Stimulated activated CD4-positive, alpha-beta T cell treated with anti-CD3 and anti-CD28 coated beads, Interleukin-4, amount 100 ng/mL, for 4 hours (primary cell): Measurements from ENCODE around the gene ADAMTSL3.

Source experiments
- DNase-seq, 2 experiments: peaks; one replicate each; pipeline ENCODE4 v3.0.0-alpha.2; 2020

The ADAMTSL3 gene

GRCh38 chr15:83653639-83654378, at the start of gene ADAMTSL3:
Gene ADAMTSL3, plus strand, starts transcription at chr15:83654123. Its CDS starts 1,639 bp downstream, at chr15:83655762.
- DNase-seq, result no peak

- DNase-seq, result no peak
Measured at GRCh38 chr15:83604549-83604948, 49.4 kb upstream of the ADAMTSL3 start.

GRCh38 chr15:83605111-83605945, 48.6 kb upstream of the ADAMTSL3 start:
- DNase-seq, result no peak

DNA sequence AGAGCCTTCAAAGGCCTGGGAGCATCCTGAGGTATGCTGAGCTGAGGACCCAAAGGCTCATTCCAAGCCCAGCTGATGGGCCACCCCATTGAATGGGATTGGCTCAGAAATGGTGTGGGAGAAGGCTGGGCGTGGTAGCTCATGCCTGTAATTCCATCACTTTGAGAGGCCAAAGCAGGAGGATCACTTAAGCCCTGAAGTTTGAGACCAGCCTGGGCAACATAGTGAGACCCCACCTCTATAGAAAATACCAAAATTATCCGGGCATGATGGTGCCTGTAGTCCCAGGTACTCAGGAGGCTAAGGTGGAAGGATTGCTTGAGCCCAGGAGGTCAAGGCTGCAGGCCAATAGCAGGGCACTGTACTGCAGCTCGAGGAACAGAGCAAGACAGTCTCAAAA, 43.8 kb upstream of the ADAMTSL3 start:
- no peak for DNase-seq

GRCh38 chr15:83610901-83611685, 42.8 kb upstream of the ADAMTSL3 start:
- DNase-seq, result no peak

- no peak for DNase-seq
Measured at GRCh38 chr15:83612226-83612625, 41.7 kb upstream of the ADAMTSL3 start.

GRCh38 chr15:83612898-83613635, 40.9 kb upstream of the ADAMTSL3 start:
- no peak for DNase-seq

GRCh38 chr15:83613714-83614113, 40.2 kb upstream of the ADAMTSL3 start:
- DNase-seq, result no peak

GRCh38 chr15:83616840-83617239, 37.1 kb upstream of the ADAMTSL3 start:
- no peak for DNase-seq

- DNase-seq, result no peak
Measured at GRCh38 chr15:83626171-83626802, 27.6 kb upstream of the ADAMTSL3 start.

- no peak for DNase-seq
Measured at GRCh38 chr15:83631534-83631933, 22.4 kb upstream of the ADAMTSL3 start.

DNA sequence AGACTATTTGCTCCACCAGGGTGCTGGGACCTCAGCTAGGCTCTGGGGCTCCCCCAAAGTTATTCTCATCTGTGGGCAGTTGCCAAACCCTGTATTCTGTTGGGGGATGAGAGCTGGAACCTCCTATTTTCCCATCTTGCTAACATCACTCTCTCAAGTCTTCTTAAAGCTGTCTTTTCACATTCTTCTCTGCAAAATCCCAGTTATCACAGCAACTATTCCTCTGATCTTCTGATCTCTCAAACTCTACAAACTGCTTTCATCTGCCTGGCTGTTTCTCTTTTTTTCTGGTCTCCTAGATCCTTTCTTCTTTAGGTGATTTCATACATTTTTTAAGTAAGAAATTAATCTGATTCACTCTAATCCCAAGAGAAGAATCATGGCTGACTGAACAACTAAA, 10.7 kb upstream of the ADAMTSL3 start:
- DNase-seq, result no peak

DNA sequence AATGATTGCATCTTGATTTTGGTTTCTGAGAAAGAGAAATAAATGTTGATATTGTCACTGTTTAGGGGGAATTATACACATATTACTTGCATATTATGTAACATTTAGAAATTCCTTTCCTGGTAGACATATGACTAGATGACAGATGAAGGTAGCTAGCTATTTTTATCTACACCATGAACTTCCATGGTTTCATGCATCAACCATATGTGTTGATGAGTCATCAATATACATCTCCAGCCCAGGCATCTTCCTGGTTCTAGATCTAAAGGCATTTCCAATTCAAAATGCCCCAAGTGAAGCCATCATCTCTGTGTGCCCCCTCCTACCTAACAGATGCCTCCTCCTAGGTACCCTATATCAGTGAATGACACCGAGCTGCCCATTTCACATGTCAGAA, 9.5 kb upstream of the ADAMTSL3 start:
- no peak for DNase-seq

- no peak for DNase-seq
Measured at GRCh38 chr15:83650831-83651230, 3.1 kb upstream of the ADAMTSL3 start.

GRCh38 chr15:83651541-83651940, 2.4 kb upstream of the ADAMTSL3 start:
- no peak for DNase-seq

- no peak for DNase-seq
Measured at GRCh38 chr15:83652626-83653204, 1.2 kb upstream of the ADAMTSL3 start.

DNA sequence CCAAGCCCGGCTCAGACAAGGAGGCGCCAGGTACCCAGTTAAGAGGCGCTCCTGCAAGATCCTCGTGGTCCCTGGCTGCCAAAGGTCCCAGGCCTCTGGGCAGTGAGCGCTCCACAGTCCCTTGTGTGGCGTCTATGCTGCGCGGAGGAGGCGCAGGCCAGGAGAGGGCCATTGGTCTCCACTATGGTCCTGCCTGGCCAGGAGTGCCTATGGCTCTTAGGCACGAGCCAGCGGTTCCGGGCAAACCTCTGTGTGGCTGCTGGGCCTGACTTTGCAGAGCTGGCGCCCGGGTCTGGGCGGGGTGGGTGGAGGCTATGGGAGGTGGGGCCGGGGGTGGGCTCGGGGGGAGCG, 660 bp upstream of the ADAMTSL3 start:
- no peak for DNase-seq

GRCh38 chr15:83654379-83655236, 685 bp downstream of the ADAMTSL3 start:
- no peak for DNase-seq

- no peak for DNase-seq
Measured at GRCh38 chr15:83655237-83655616, 1.3 kb downstream of the ADAMTSL3 start.

DNA sequence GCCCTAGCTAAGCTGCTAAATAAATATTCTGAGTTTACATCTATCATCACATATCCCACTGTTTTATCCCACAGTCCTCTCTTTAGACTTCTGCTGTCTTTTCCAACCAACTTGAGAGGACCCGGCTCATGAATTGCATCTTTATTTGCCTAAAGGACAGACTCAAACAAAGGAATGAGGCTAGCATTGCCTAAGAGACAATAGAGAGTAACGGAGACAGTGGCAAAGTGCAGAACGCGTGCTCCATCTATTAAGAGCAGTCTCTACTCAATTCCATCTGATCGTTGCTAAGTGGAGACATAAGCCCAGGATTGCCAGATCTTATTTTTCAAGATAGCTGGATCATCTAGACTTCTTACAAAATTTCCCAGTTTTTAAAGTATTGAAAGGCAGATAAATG, 2.3 kb downstream of the ADAMTSL3 start:
- DNase-seq, result no peak

DNA sequence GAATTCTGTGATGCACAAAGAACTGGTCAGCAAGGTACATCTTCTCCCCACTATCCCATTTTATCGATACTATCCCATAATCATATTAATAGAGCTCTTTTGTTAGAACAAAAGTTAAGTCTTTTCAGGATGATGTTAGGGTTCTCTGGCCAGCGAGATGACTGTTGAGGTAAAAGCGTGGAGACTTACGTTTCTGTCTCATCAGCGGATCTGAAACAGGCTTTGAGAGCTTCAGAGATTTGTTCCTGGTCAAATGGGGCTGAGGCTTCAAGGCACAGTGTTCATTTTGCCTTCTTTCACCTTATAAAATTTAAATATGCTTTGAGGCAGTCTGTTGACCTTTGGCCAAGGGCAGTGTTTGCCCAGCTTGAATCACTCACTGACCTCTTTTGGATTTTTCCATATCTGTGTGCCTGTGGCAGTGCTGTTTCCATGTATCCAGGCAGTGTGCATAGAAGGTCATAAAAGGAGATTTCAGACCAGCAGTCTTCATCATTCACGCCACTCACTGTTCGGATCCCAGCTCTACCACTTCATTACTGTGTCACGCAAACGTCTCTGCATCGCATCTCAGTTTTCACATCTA, 3.1 kb downstream of the ADAMTSL3 start:
- no peak for DNase-seq
